Thymus (tissue), 11 donors: ENCODE results near the gene MPEG1. TPM values are rescaled to one million over a fixed set of nuclear protein-coding genes. Genes with fewer than 3 reads are reported as not detected.
A peak's percentile ranks its signal among the peaks of the same experiment; 100 is the strongest.

Experiments used
- DNase-seq, 9 donors: peaks; one replicate each; pipeline ENCODE4 v3.0.0-alpha.2; 2013; ENCODE audit warnings: low spot score in 9 of 9, low read depth in 6 of 9, missing footprints in 1 of 9
- H3K27ac ChIP-seq, 2 donors: one replicate each; pipeline ENCODE4 v1.5.1; 2013; ENCODE audit warnings: control low read depth in 1 of 2, low read depth in 1 of 2, low read length in 1 of 2, mild to moderate bottlenecking in 1 of 2, moderate library complexity in 1 of 2
- H3K27me3 ChIP-seq, 2 donors: one replicate each; pipeline ENCODE4 v1.5.1; 2013; ENCODE audit warnings: low read length in 1 of 2; ENCODE audit not compliant: control insufficient read depth in 2 of 2, insufficient read depth in 1 of 2
- H3K36me3 ChIP-seq, 2 donors: one replicate each; pipeline ENCODE4 v1.5.1; 2013; ENCODE audit warnings: low read length in 1 of 2, mild to moderate bottlenecking in 1 of 2, moderate library complexity in 1 of 2; ENCODE audit not compliant: control insufficient read depth in 2 of 2, insufficient read depth in 2 of 2
- H3K4me1 ChIP-seq, 2 donors: one replicate each; pipeline ENCODE4 v1.5.1; 2013; ENCODE audit warnings: low read length in 2 of 2; ENCODE audit not compliant: control insufficient read depth in 2 of 2, insufficient read depth in 2 of 2
- H3K4me3 ChIP-seq, 2 donors: one replicate each; pipeline ENCODE4 v1.5.1; 2013; ENCODE audit warnings: low read length in 2 of 2, control low read depth in 1 of 2, mild to moderate bottlenecking in 1 of 2
- H3K9me3 ChIP-seq, 2 donors: one replicate each; pipeline ENCODE4 v1.5.1; 2013; ENCODE audit warnings: low read length in 1 of 2, mild to moderate bottlenecking in 1 of 2; ENCODE audit not compliant: control insufficient read depth in 2 of 2, insufficient read depth in 1 of 2
- WGBS: extraction: QIAGEN DNeasy Blood & Tissue Kit; methylation state at CpG from one replicate; pipeline ENCODE4 v1.1.7; 2013; 5-methylcytosine and 5-hydroxymethylcytosine counted together
- polyA plus RNA-seq: library from polyadenylated mRNA; stranded (reverse); fragments of 200-250 nt; gene quantifications from one replicate; pipeline ENCODE4 v1.2.3, GENCODE V29; 2013
- total RNA-seq: library from RNA; stranded (reverse); fragments of 120-200 nt; gene quantifications from one replicate; pipeline ENCODE4 v1.2.4, GENCODE V29; 2013
- donor health status: healthy.

Gene MPEG1
- total and polyA plus RNA-seq, 2 donors, result 24.6 to 55.0 TPM

GRCh38 chr11:59172345-59173079 is 40.2 kb downstream of the MPEG1 start:
- Histone ChIP-seq H3K4me3 (peak overlapping the region; percentile 51 to 72), H3K9me3 (peaks cover 0 to 5% of the 10 kb centered on the region in 2 donors), H3K4me1 (peaks cover 9 to 16% of the 10 kb centered on the region in 2 donors), H3K27ac (no peak overlapping the region), H3K27me3 (peaks cover 25 to 44% of the 10 kb centered on the region in 2 donors), H3K36me3 (no peaks in the 10 kb centered on the region)
- WGBS, result under 1% methylated on average over 70 of the region's 70 CpGs
- peak in 3 of 9 donors; percentile 8 to 31 (median 9) for DNase-seq

GRCh38 chr11:59171508-59172322 is 41.0 kb downstream of the MPEG1 start, which contains the start of gene DTX4:
Gene DTX4, plus strand, starts transcription at chr11:59172132. Its CDS starts 464 bp downstream, at chr11:59172596.
- H3K36me3 ChIP-seq, result no peaks in the 10 kb centered on the region
- H3K27ac ChIP-seq, result no peak within 1 kb of the TSS
- peaks cover 25 to 44% of the 10 kb centered on the region in 2 donors for H3K27me3 ChIP-seq
- peak; percentile 71 to 92 (median 83) for DNase-seq
- peak within 1 kb of the TSS; percentile 51 to 72 for H3K4me3 ChIP-seq
- H3K4me1 ChIP-seq, result peaks cover 9 to 16% of the 10 kb centered on the region in 2 donors
- WGBS, result under 1% methylated on average over 64 of the region's 64 CpGs
- peaks cover 0 to 5% of the 10 kb centered on the region in 2 donors for H3K9me3 ChIP-seq

GRCh38 chr11:59164028-59164427 is 48.7 kb downstream of the MPEG1 start:
- WGBS, result 92% methylated on average over 3 of the region's 3 CpGs
- no peak for DNase-seq
- Histone ChIP-seq H3K27ac (no peak overlapping the region), H3K4me3 (no peak overlapping the region), H3K27me3 (peaks cover 0 to 2% of the 10 kb centered on the region in 2 donors), H3K36me3 (no peaks in the 10 kb centered on the region), H3K9me3 (no peaks in the 10 kb centered on the region), H3K4me1 (no peaks in the 10 kb centered on the region)

Other genes starting within 250 kb of the MPEG1 start
- 0.09 TPM for gene GLYATL1B, start 126.6 kb downstream of the MPEG1 start, total RNA-seq
- gene GLYATL1B, start 126.6 kb downstream of the MPEG1 start, polyA plus RNA-seq, result not detected
- gene FAM111B, start 105.7 kb downstream of the MPEG1 start, total RNA-seq, result 30.9 TPM
- gene FAM111B, start 105.7 kb downstream of the MPEG1 start, polyA plus RNA-seq, result 0.80 TPM
- gene FAM111A, start 70.1 kb downstream of the MPEG1 start, total RNA-seq, result 60.5 TPM
- gene FAM111A, start 70.1 kb downstream of the MPEG1 start, polyA plus RNA-seq, result 82.5 TPM
- 1.6 TPM for gene DTX4, start 40.8 kb downstream of the MPEG1 start, total RNA-seq
- gene DTX4, start 40.8 kb downstream of the MPEG1 start, polyA plus RNA-seq, result 2.0 TPM
- not detected for gene OR5AN1, start 146.0 kb upstream of the MPEG1 start, total RNA-seq
- gene OR5AN1, start 146.0 kb upstream of the MPEG1 start, polyA plus RNA-seq, result under 0.01 TPM
- gene OR5A2, start 213.5 kb upstream of the MPEG1 start, total RNA-seq, result not detected
- gene OR5A2, start 213.5 kb upstream of the MPEG1 start, polyA plus RNA-seq, result 0.02 TPM
- gene OR5A1, start 223.5 kb upstream of the MPEG1 start, total RNA-seq, result not detected
- gene OR5A1, start 223.5 kb upstream of the MPEG1 start, polyA plus RNA-seq, result under 0.01 TPM
- gene OR4D6, start 244.0 kb upstream of the MPEG1 start, total RNA-seq, result not detected
- 0.05 TPM for gene OR4D6, start 244.0 kb upstream of the MPEG1 start, polyA plus RNA-seq